SK-N-SH treated with all-trans-retinoic acid at 6 μM for 48 hours (cell line): ENCODE results near the gene LRRC4C.

ENCODE experiments used
- ATAC-seq: fragments of 200-7000 bp; cut with Tn5 transposase; 3 replicates; pipeline ENCODE4 v1.9.1; 2020; ENCODE audit warnings: mild to moderate bottlenecking, moderate library complexity
- ARNTL ChIP-seq: fragments of 450-650 bp; formaldehyde crosslinking; IDR thresholded peaks from 2 replicates; pipeline ENCODE4 v1.5.0; 2020; ENCODE audit warnings: low read depth, mild to moderate bottlenecking, moderate library complexity, borderline replicate concordance
- BACH2 ChIP-seq: fragments of 250-450 bp; sonication (Bioruptor Pico); IDR thresholded peaks from 2 replicates; pipeline ENCODE4 v1.9.0; 2021; ENCODE audit warnings: mild to moderate bottlenecking, borderline replicate concordance
- CREB5 ChIP-seq: fragments of 250-450 bp; sonication (Bioruptor Pico); IDR thresholded peaks from 2 replicates; pipeline ENCODE4 v1.5.1; 2020; ENCODE audit warnings: low read depth, mild to moderate bottlenecking, moderate library complexity
- CSDC2 ChIP-seq: fragments of 250-450 bp; sonication (Bioruptor Pico); IDR thresholded peaks from 2 replicates; pipeline ENCODE4 v1.5.0; 2020; ENCODE audit warnings: mild to moderate bottlenecking, moderate library complexity
- CSRNP3 ChIP-seq: fragments of 250-450 bp; sonication (Bioruptor Pico); IDR thresholded peaks from 2 replicates; pipeline ENCODE4 v1.5.1; 2021; ENCODE audit warnings: mild to moderate bottlenecking, moderate library complexity
- ESRRG ChIP-seq: fragments of 250-450 bp; sonication (Bioruptor Pico); IDR thresholded peaks from 2 replicates; pipeline ENCODE4 v1.6.1; 2021; ENCODE audit warnings: mild to moderate bottlenecking
- ISL1 ChIP-seq: fragments of 250-450 bp; sonication (Bioruptor Pico); IDR thresholded peaks from 2 replicates; pipeline ENCODE4 v2.1.2; 2022; ENCODE audit warnings: mild to moderate bottlenecking, moderate library complexity
- OSR1 ChIP-seq: fragments of 250-450 bp; sonication (Bioruptor Pico); IDR thresholded peaks from 2 replicates; pipeline ENCODE4 v1.8.0; 2022; ENCODE audit warnings: moderate library complexity, mild to moderate bottlenecking, inconsistent platforms
- PATZ1 ChIP-seq: fragments of 250-450 bp; sonication (Bioruptor Pico); IDR thresholded peaks from 2 replicates; pipeline ENCODE4 v1.8.0; 2020; ENCODE audit warnings: mild to moderate bottlenecking, moderate library complexity, borderline replicate concordance
- POU6F1 ChIP-seq: fragments of 250-450 bp; sonication (Bioruptor Pico); IDR thresholded peaks from 2 replicates; pipeline ENCODE4 v1.8.0; 2021; ENCODE audit warnings: low read depth, mild to moderate bottlenecking, moderate library complexity, borderline replicate concordance
- PPARA ChIP-seq: fragments of 250-450 bp; sonication (Bioruptor Pico); IDR thresholded peaks from 2 replicates; pipeline ENCODE4 v1.5.0; 2020; ENCODE audit warnings: mild to moderate bottlenecking, borderline replicate concordance
- RARB ChIP-seq: fragments of 250-450 bp; sonication (Bioruptor Pico); IDR thresholded peaks from 2 replicates; pipeline ENCODE4 v1.8.0; 2021; ENCODE audit warnings: mild to moderate bottlenecking, moderate library complexity
- SNAI2 ChIP-seq: fragments of 250-450 bp; sonication (Bioruptor Pico); IDR thresholded peaks from 2 replicates; pipeline ENCODE4 v1.5.0; 2020; ENCODE audit warnings: mild to moderate bottlenecking, moderate library complexity
- TCF4 ChIP-seq: fragments of 250-450 bp; sonication (Bioruptor Pico); IDR thresholded peaks from 2 replicates; pipeline ENCODE4 v1.8.0; 2021; ENCODE audit warnings: mild to moderate bottlenecking, moderate library complexity, borderline replicate concordance
- TOX ChIP-seq: fragments of 250-450 bp; sonication (Bioruptor Pico); IDR thresholded peaks from 2 replicates; pipeline ENCODE4 v1.8.0; 2021; ENCODE audit warnings: mild to moderate bottlenecking, moderate library complexity, borderline replicate concordance
- TSHZ2 ChIP-seq: fragments of 250-450 bp; sonication (Bioruptor Pico); IDR thresholded peaks from 2 replicates; pipeline ENCODE4 v1.5.0; 2020; ENCODE audit warnings: mild to moderate bottlenecking, moderate library complexity
- ZC3H10 ChIP-seq: fragments of 250-450 bp; sonication (Bioruptor Pico); IDR thresholded peaks from 2 replicates; pipeline ENCODE4 v1.5.1; 2021; ENCODE audit warnings: mild to moderate bottlenecking, moderate library complexity
- ZFP3 ChIP-seq: fragments of 250-450 bp; sonication (Bioruptor Pico); IDR thresholded peaks from 2 replicates; pipeline ENCODE4 v1.5.0; 2020; ENCODE audit warnings: mild to moderate bottlenecking, moderate library complexity
- ZFP30 ChIP-seq: fragments of 450-650 bp; formaldehyde crosslinking; IDR thresholded peaks from 2 replicates; pipeline ENCODE4 v1.5.0; 2022; ENCODE audit warnings: mild to moderate bottlenecking, moderate library complexity
- ZNF565 ChIP-seq: fragments of 450-650 bp; formaldehyde crosslinking; conservative IDR thresholded peaks from 2 replicates; pipeline ENCODE4 v1.5.0; 2020; ENCODE audit warnings: low read depth, mild to moderate bottlenecking, moderate library complexity
- ZNF70 ChIP-seq: fragments of 450-650 bp; formaldehyde crosslinking; IDR thresholded peaks from 2 replicates; pipeline ENCODE4 v1.5.0; 2020; ENCODE audit warnings: mild to moderate bottlenecking, moderate library complexity
- ZNF8 ChIP-seq: fragments of 450-650 bp; formaldehyde crosslinking; IDR thresholded peaks from 2 replicates; pipeline ENCODE4 v1.5.0; 2020; ENCODE audit warnings: mild to moderate bottlenecking, moderate library complexity

Gene LRRC4C

GRCh38 chr11:40619654-40620053 is 839.8 kb downstream of the LRRC4C start:
- ATAC-seq = no peak
- TF ChIP-seq ZNF8 (CRISPR knock-in tag) = no peak
- no peak for TF ChIP-seq RARB
- no peak for TF ChIP-seq ISL1 (CRISPR knock-in tag)
- no peak for TF ChIP-seq SNAI2 (CRISPR knock-in tag)
- no peak for TF ChIP-seq ZNF70
- TF ChIP-seq ARNTL (CRISPR knock-in tag) = no peak

- ATAC-seq = no peak
- TF ChIP-seq ZNF565 (CRISPR knock-in tag) (no peak), ZC3H10 (CRISPR knock-in tag) (no peak)
These were observed 852.7 kb downstream of the LRRC4C start for GRCh38 chr11:40606800-40607199.

- TF ChIP-seq CSDC2 (no peak), RARB (no peak), SNAI2 (CRISPR knock-in tag) (no peak), PPARA (no peak), TSHZ2 (CRISPR knock-in tag) (no peak), ZC3H10 (CRISPR knock-in tag) (no peak), ZNF8 (CRISPR knock-in tag) (no peak), ARNTL (CRISPR knock-in tag) (no peak), ESRRG (CRISPR knock-in tag) (no peak), CSRNP3 (CRISPR knock-in tag) (no peak), OSR1 (no peak), TCF4 (no peak), ZFP3 (CRISPR knock-in tag) (no peak), POU6F1 (CRISPR knock-in tag) (no peak), TOX (CRISPR knock-in tag) (no peak), ZFP30 (CRISPR knock-in tag) (no peak), PATZ1 (CRISPR knock-in tag) (no peak), BACH2 (CRISPR knock-in tag) (no peak)
- no peak for ATAC-seq
These were observed 856.4 kb downstream of the LRRC4C start for GRCh38 chr11:40602866-40603552.

GRCh38 chr11:40597546-40598113 is 861.8 kb downstream of the LRRC4C start:
- ATAC-seq = no peak
- no peak for TF ChIP-seq CREB5 (CRISPR knock-in tag)
- no peak for TF ChIP-seq ZC3H10 (CRISPR knock-in tag)
- TF ChIP-seq ESRRG (CRISPR knock-in tag) = no peak
- no peak for TF ChIP-seq CSRNP3 (CRISPR knock-in tag)
- TF ChIP-seq ISL1 (CRISPR knock-in tag) = no peak
- no peak for TF ChIP-seq ARNTL (CRISPR knock-in tag)
- TF ChIP-seq POU6F1 (CRISPR knock-in tag) = no peak
- TF ChIP-seq TOX (CRISPR knock-in tag) = no peak
